SU-DHL-6 (cell line): ENCODE data around the gene OSBPL5.

Source experiments
- H2AFZ ChIP-seq: fragments of 200-600 bp; sonication (generic); 2 replicates; pipeline ENCODE4 v1.6.1; 2014; ENCODE audit warnings: low read depth, mild to moderate bottlenecking, moderate library complexity, mixed read lengths, antibody characterized with exemption, low read length; ENCODE audit not compliant: severe bottlenecking
- H3F3A ChIP-seq: fragments of 200-600 bp; shearing (Covaris generic); 2 replicates; pipeline ENCODE4 v1.6.0; 2016; ENCODE audit warnings: antibody characterized with exemption, mild to moderate bottlenecking; ENCODE audit not compliant: insufficient read depth
- H3K27ac ChIP-seq: fragments of 200-600 bp; sonication (generic); 2 replicates; pipeline ENCODE4 v1.5.1; 2016; ENCODE audit warnings: low read depth, mild to moderate bottlenecking, low read length, moderate library complexity, mixed read lengths
- H3K27me3 ChIP-seq: fragments of 200-600 bp; sonication (generic), shearing (Covaris generic); 2 replicates; pipeline ENCODE4 v1.6.0; 2014; ENCODE audit warnings: mild to moderate bottlenecking, low read length
- H3K36me3 ChIP-seq: fragments of 200-600 bp; sonication (generic); 2 replicates; pipeline ENCODE4 v1.6.1; 2014; ENCODE audit warnings: mild to moderate bottlenecking, low read length, mixed read lengths
- H3K4me2 ChIP-seq: fragments of 300-600, 200-600 bp; shearing (Covaris generic), sonication (generic); 2 replicates; pipeline ENCODE4 v1.6.0; 2014; ENCODE audit warnings: low read length, low read depth, mild to moderate bottlenecking; ENCODE audit not compliant: poor library complexity, severe bottlenecking
- H3K4me3 ChIP-seq: fragments of 200-600 bp; sonication (generic); 2 replicates; pipeline ENCODE4 v1.5.1; 2014; ENCODE audit warnings: antibody characterized with exemption, low read length, mild to moderate bottlenecking, mixed read lengths; ENCODE audit not compliant: insufficient read depth, poor library complexity, severe bottlenecking
- H3K79me2 ChIP-seq: fragments of 200-600 bp; sonication (generic); 2 replicates; pipeline ENCODE4 v1.6.1; 2014; ENCODE audit warnings: mild to moderate bottlenecking, low read length, moderate library complexity; ENCODE audit not compliant: insufficient read depth
- H3K9ac ChIP-seq: fragments of 200-600 bp; sonication (generic); 2 replicates; pipeline ENCODE4 v1.7.0; 2014; ENCODE audit warnings: mild to moderate bottlenecking, low read length
- H3K9me2 ChIP-seq: fragments of 200-600 bp; sonication (generic); replicated peaks from 2 replicates; pipeline ENCODE4 v1.6.1; 2014; ENCODE audit warnings: low read length; ENCODE audit not compliant: insufficient read depth
- H3K9me3 ChIP-seq: fragments of 200-600 bp; sonication (generic); 2 replicates; pipeline ENCODE4 v1.6.1; 2014; ENCODE audit warnings: low read length, mixed read lengths; ENCODE audit not compliant: insufficient read depth
- H4K20me1 ChIP-seq: fragments of 200-600 bp; sonication (generic); 2 replicates; pipeline ENCODE4 v1.6.1; 2014; ENCODE audit warnings: low read depth, mild to moderate bottlenecking, antibody characterized with exemption, low read length, moderate library complexity, mixed read lengths
- EZH2phosphoT487 ChIP-seq: fragments of 200-600 bp; sonication (generic), shearing (Covaris generic); conservative IDR thresholded peaks from 2 replicates; pipeline ENCODE4 v1.6.1; 2018; ENCODE audit warnings: mild to moderate bottlenecking, antibody characterized with exemption, low read length, moderate library complexity, mixed read lengths
- TF ChIP-seq, protein P1 (sequence below): fragments of 200-600 bp; sonication (generic); IDR thresholded peaks from one replicate; pipeline ENCODE4 v1.5.1; 2017; ENCODE audit warnings: antibody characterized with exemption, mild to moderate bottlenecking, low read length, moderate library complexity; ENCODE audit not compliant: insufficient read depth, poor library complexity, severe bottlenecking

OSBPL5 gene

DNA sequence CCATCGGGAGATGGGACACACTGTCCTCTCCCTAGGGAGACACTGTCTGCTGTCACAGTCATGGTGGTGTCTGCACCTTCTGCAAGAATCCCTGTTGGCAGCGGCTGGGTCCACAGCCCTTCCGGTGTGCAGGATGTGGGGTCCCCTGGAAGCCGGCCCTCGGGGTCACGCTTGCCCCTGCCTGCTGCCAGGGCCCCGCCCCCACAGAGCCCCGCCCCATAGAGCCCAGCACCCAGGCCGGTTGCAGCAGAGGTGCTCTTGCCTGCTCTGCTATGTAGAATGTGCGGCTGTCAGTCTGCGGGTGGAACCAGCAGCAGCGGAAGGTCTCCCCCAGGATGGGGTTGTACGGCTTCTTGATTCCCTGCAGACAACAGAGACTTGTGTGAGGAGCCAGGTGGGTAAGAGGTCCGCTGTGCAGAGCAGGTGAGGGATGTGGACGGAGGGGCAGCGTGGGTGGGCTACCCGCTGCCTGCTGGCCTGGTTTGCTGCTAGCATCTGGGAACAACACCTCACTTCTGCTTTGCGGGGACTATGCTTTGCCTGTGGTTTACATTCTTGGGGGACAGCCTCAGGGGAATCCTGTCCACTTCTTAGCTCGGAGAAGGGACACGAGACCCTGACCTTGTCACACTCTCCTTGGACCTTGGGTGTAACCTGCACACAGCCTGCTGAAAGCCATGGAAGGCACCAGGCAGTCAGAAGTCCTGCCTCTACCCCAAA is 63.0 kb downstream of the OSBPL5 start:
- Histone ChIP-seq H3K36me3 (no peaks in the 10 kb centered on the region), H3K9me2 (no peaks in the 10 kb centered on the region), H3K4me3 (no peak overlapping the region), H3K79me2 (no peaks in the 10 kb centered on the region), H3K9me3 (no peaks in the 10 kb centered on the region), H3K4me2 (no peak overlapping the region), H3F3A (no peaks in the 10 kb centered on the region), H3K9ac (no peak overlapping the region), H2AFZ (no peak overlapping the region), H3K27me3 (no peaks in the 10 kb centered on the region), H3K27ac (no peak overlapping the region), H4K20me1 (no peaks in the 10 kb centered on the region)
- no peak for TF ChIP-seq EZH2phosphoT487
- TF ChIP-seq, protein P1, sequence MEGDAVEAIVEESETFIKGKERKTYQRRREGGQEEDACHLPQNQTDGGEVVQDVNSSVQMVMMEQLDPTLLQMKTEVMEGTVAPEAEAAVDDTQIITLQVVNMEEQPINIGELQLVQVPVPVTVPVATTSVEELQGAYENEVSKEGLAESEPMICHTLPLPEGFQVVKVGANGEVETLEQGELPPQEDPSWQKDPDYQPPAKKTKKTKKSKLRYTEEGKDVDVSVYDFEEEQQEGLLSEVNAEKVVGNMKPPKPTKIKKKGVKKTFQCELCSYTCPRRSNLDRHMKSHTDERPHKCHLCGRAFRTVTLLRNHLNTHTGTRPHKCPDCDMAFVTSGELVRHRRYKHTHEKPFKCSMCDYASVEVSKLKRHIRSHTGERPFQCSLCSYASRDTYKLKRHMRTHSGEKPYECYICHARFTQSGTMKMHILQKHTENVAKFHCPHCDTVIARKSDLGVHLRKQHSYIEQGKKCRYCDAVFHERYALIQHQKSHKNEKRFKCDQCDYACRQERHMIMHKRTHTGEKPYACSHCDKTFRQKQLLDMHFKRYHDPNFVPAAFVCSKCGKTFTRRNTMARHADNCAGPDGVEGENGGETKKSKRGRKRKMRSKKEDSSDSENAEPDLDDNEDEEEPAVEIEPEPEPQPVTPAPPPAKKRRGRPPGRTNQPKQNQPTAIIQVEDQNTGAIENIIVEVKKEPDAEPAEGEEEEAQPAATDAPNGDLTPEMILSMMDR, result no peak

DNA sequence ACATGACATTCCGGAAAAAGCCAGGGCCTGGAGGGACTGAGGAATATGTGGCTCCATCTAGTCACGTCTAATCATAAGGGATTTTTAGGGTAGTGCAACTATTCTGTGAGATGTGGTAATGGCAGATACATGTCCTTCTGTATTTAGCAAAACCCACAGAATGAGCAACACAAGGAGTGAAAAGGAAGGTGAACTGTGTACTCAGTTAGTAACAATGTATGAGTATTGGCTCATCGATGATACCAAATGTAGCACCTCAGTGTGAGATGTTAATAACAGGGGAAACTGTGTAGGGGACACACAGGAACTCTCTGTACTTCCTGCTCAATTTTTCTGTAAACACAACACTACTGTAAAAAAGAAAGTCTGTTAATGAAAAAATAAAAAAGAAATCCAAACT is 65.9 kb downstream of the OSBPL5 start:
- no peaks in the 10 kb centered on the region for H4K20me1 ChIP-seq
- H3K4me3 ChIP-seq, result no peak overlapping the region
- no peaks in the 10 kb centered on the region for H3K9me3 ChIP-seq
- H3K27me3 ChIP-seq, result no peaks in the 10 kb centered on the region
- H3K79me2 ChIP-seq, result no peaks in the 10 kb centered on the region
- H3K27ac ChIP-seq, result no peak overlapping the region
- no peaks in the 10 kb centered on the region for H3K9me2 ChIP-seq
- H2AFZ ChIP-seq, result no peak overlapping the region
- TF ChIP-seq, protein P1, result no peak
- TF ChIP-seq EZH2phosphoT487, result no peak
- no peaks in the 10 kb centered on the region for H3F3A ChIP-seq
- no peaks in the 10 kb centered on the region for H3K36me3 ChIP-seq
- no peak overlapping the region for H3K9ac ChIP-seq
- no peak overlapping the region for H3K4me2 ChIP-seq

DNA sequence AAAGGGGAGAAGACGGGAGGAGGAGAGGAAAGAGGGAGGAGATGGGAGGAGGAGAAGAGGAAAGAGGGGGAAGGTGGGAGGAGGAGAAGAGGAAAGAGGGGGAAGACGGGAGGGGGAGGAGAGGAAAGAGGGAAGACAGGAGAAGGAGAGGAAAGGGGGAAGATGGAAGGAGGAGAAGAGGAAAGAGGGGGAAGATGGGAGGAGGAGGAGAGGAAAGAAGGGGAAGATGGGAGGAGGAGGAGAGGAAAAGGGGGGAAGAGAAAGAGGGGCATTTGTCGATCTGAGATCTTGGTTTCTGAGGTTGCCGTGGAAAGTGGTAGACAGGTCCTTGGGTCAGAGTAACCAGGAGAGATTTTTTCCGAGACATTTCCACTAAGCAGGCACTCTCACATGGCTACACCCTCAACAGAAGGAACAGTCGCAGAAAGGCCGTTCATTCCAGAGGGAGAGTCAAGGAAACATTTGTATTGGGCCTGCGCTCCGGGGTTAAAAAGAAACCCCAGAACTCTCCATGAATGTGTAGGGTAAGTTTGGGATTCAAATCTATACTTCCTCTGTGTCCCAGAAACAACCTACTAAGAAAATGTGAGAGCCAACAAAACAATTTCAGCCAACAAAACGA is 68.1 kb downstream of the OSBPL5 start:
- Histone ChIP-seq H3K36me3 (no peaks in the 10 kb centered on the region), H3K27ac (no peak overlapping the region)

More for the DNA sequence above, 68.1 kb downstream of the OSBPL5 start:
- Histone ChIP-seq H3K4me3 (no peak overlapping the region), H3K9me2 (no peaks in the 10 kb centered on the region), H3K79me2 (no peaks in the 10 kb centered on the region), H3K27me3 (no peaks in the 10 kb centered on the region), H3K9ac (no peak overlapping the region), H2AFZ (no peak overlapping the region), H3K4me2 (no peak overlapping the region), H3F3A (no peaks in the 10 kb centered on the region), H3K9me3 (no peaks in the 10 kb centered on the region), H4K20me1 (no peaks in the 10 kb centered on the region)
- TF ChIP-seq EZH2phosphoT487, result no peak
- TF ChIP-seq, protein P1, result no peak
